MM.1S (cell line): Measurements from ENCODE around the gene COL5A1.

Experiments
- DNase-seq: peaks from one replicate; pipeline ENCODE4 v3.0.0-alpha.2; 2015
- H2AFZ ChIP-seq: fragments of 300-600 bp; sonication (generic); 2 replicates; pipeline ENCODE4 v1.6.0; 2016; ENCODE audit warnings: antibody characterized with exemption, low read length
- H3F3A ChIP-seq: fragments of 300-600 bp; sonication (generic); 2 replicates; pipeline ENCODE4 v1.6.1; 2016; ENCODE audit warnings: mild to moderate bottlenecking, antibody characterized with exemption, low read length, moderate library complexity, mixed read lengths; ENCODE audit not compliant: insufficient read depth
- H3K27ac ChIP-seq: fragments of 300-600 bp; sonication (generic); 2 replicates; pipeline ENCODE4 v1.5.1; 2016; ENCODE audit warnings: mild to moderate bottlenecking, low read length
- H3K27me3 ChIP-seq: fragments of 300-600 bp; sonication (generic); replicated peaks from 2 replicates; pipeline ENCODE4 v1.6.0; 2016; ENCODE audit warnings: low read length; ENCODE audit not compliant: insufficient read depth
- H3K36me3 ChIP-seq: fragments of 300-600 bp; sonication (generic); replicated peaks from 2 replicates; pipeline ENCODE4 v1.6.1; 2016; ENCODE audit warnings: mild to moderate bottlenecking, low read length, mixed read lengths; ENCODE audit not compliant: insufficient read depth
- H3K4me1 ChIP-seq: fragments of 300-600 bp; sonication (generic); 2 replicates; pipeline ENCODE4 v1.6.1; 2016; ENCODE audit warnings: low read length, mixed read lengths
- H3K4me2 ChIP-seq: fragments of 300-600 bp; sonication (generic); 2 replicates; pipeline ENCODE4 v1.6.0; 2016; ENCODE audit warnings: low read depth, low read length
- H3K4me3 ChIP-seq: fragments of 300-600 bp; sonication (generic); 2 replicates; pipeline ENCODE4 v1.5.1; 2016; ENCODE audit warnings: low read length, mixed read lengths
- H3K79me2 ChIP-seq: fragments of 300-600 bp; sonication (generic); 2 replicates; pipeline ENCODE4 v1.6.1; 2016; ENCODE audit warnings: mixed run types, low read length, mixed read lengths
- H3K9ac ChIP-seq: fragments of 300-600 bp; sonication (generic); 2 replicates; pipeline ENCODE4 v1.6.1; 2016; ENCODE audit warnings: low read length, mixed read lengths
- H3K9me2 ChIP-seq: fragments of 300-600 bp; sonication (generic); replicated peaks from 2 replicates; pipeline ENCODE4 v1.6.1; 2016; ENCODE audit warnings: mild to moderate bottlenecking, low read length, mixed read lengths; ENCODE audit not compliant: insufficient read depth
- H3K9me3 ChIP-seq: fragments of 300-600 bp; sonication (generic); replicated peaks from 2 replicates; pipeline ENCODE4 v1.6.1; 2016; ENCODE audit warnings: mild to moderate bottlenecking, low read length, mixed read lengths; ENCODE audit not compliant: insufficient read depth
- H4K20me1 ChIP-seq: fragments of 300-600 bp; sonication (generic); 2 replicates; pipeline ENCODE4 v1.6.1; 2016; ENCODE audit warnings: mild to moderate bottlenecking, low read length, moderate library complexity, mixed read lengths; ENCODE audit not compliant: insufficient read depth
- CTCF ChIP-seq: fragments of 300-600 bp; sonication (generic); IDR thresholded peaks from 2 replicates; pipeline ENCODE4 v1.5.1; 2016; ENCODE audit warnings: antibody characterized with exemption, low read length, mixed read lengths
- EZH2 ChIP-seq: fragments of 300-600 bp; sonication (generic); optimal IDR thresholded peaks from 2 replicates; pipeline ENCODE3; 2017; ENCODE audit warnings: low read depth, mild to moderate bottlenecking, antibody characterized with exemption, low read length, mixed read lengths
- EZH2phosphoT487 ChIP-seq: fragments of 300-600 bp; sonication (generic); IDR thresholded peaks from 2 replicates; pipeline ENCODE4 v1.6.1; 2018; ENCODE audit warnings: antibody characterized with exemption, low read length

COL5A1 gene

DNA sequence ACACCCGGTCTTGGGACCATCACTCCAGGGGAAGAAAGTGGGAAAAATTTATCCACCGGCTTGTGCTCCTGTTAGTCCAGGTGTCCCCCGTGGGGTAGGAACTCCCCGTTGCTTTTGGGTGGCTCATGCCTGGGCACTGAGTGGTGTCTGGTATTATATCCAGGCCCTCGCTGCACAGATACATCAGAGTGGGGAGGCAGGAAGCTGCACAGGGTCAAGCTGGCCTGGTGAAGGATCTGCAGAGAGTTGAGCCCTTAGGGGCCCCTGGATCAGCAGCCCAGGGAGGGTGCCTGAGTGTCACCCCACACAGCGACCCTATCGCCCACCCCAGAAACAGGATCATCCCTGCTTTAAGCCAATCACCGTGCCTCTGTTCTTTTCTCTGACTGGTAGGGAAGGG, 24.4 kb upstream of the COL5A1 start:
- no peak for TF ChIP-seq CTCF
- TF ChIP-seq EZH2phosphoT487 = no peak
- TF ChIP-seq EZH2 = no peak
- H3K4me1 ChIP-seq = no peaks in the 10 kb centered on the region
- no peaks in the 10 kb centered on the region for H3K9me2 ChIP-seq
- no peak overlapping the region for H2AFZ ChIP-seq
- H3K36me3 ChIP-seq = no peaks in the 10 kb centered on the region
- H3K9ac ChIP-seq = no peak overlapping the region
- no peak overlapping the region for H3K4me2 ChIP-seq
- H4K20me1 ChIP-seq = no peaks in the 10 kb centered on the region
- no peak for DNase-seq
- no peaks in the 10 kb centered on the region for H3F3A ChIP-seq
- H3K4me3 ChIP-seq = no peak overlapping the region
- H3K27ac ChIP-seq = no peak overlapping the region
- H3K9me3 ChIP-seq = no peaks in the 10 kb centered on the region
- peaks cover 93% of the 10 kb centered on the region for H3K27me3 ChIP-seq
- H3K79me2 ChIP-seq = no peaks in the 10 kb centered on the region

GRCh38 chr9:134617836-134618162, 23.8 kb upstream of the COL5A1 start:
- H3K36me3 ChIP-seq = no peaks in the 10 kb centered on the region
- H3K9me2 ChIP-seq = no peaks in the 10 kb centered on the region
- H3K79me2 ChIP-seq = no peaks in the 10 kb centered on the region
- no peak overlapping the region for H3K4me2 ChIP-seq
- no peak overlapping the region for H3K27ac ChIP-seq
- TF ChIP-seq EZH2phosphoT487 = no peak
- TF ChIP-seq EZH2 = no peak
- no peak overlapping the region for H3K9ac ChIP-seq
- H3K9me3 ChIP-seq = no peaks in the 10 kb centered on the region
- H4K20me1 ChIP-seq = no peaks in the 10 kb centered on the region
- no peaks in the 10 kb centered on the region for H3F3A ChIP-seq
- no peak overlapping the region for H2AFZ ChIP-seq
- H3K27me3 ChIP-seq = peaks cover 90% of the 10 kb centered on the region
- no peak for DNase-seq
- H3K4me3 ChIP-seq = no peak overlapping the region
- H3K4me1 ChIP-seq = no peaks in the 10 kb centered on the region

DNA sequence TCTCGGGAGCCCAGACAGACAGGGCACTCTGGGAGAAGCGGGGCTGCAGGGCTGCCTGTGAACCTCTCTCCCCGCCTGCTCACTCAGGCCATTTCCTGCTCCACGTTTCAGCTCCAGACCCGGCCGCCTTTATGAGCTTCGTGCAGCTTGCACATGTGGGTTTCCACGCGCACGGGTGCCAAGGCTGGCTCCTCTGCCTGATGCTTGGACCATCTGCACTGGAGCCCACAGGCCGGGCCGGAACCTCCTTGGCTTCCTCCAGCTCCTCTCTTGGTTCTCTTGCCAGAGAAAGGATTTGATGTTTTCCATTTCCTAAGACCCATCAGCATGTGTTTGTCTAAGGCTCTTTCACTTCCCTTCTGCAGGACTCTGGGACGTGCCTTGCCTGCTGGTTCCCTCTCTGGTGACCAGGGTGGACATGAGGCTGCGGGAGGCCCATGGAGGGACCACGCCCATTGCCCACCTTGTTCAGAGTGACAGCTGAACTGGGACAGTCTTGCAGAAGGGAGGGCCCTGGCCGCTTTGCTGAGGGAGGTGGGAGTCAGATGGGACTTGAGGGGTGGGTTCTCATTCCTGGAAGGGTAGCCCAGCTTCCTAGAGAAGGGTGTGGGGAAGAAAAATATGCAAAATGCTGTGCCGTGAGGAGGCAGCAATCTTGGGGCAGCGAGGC, 23.3 kb upstream of the COL5A1 start:
- no peak for TF ChIP-seq EZH2phosphoT487
- no peak for TF ChIP-seq EZH2
- no peak for TF ChIP-seq CTCF
- H3K4me3 ChIP-seq = no peak overlapping the region
- no peaks in the 10 kb centered on the region for H3K9me2 ChIP-seq
- H2AFZ ChIP-seq = no peak overlapping the region
- no peaks in the 10 kb centered on the region for H3K4me1 ChIP-seq
- H3K36me3 ChIP-seq = no peaks in the 10 kb centered on the region
- no peaks in the 10 kb centered on the region for H3K9me3 ChIP-seq
- H3K27ac ChIP-seq = no peak overlapping the region
- H4K20me1 ChIP-seq = no peaks in the 10 kb centered on the region
- no peak for DNase-seq
- H3K4me2 ChIP-seq = no peak overlapping the region
- no peaks in the 10 kb centered on the region for H3F3A ChIP-seq
- peaks cover 93% of the 10 kb centered on the region for H3K27me3 ChIP-seq
- H3K9ac ChIP-seq = no peak overlapping the region
- H3K79me2 ChIP-seq = no peaks in the 10 kb centered on the region

GRCh38 chr9:134618833-134619447, 22.7 kb upstream of the COL5A1 start:
- no peak overlapping the region for H3K27ac ChIP-seq
- TF ChIP-seq EZH2phosphoT487 (no peak), CTCF (no peak), EZH2 (no peak)
- no peaks in the 10 kb centered on the region for H3F3A ChIP-seq
- H3K79me2 ChIP-seq = no peaks in the 10 kb centered on the region
- H3K27me3 ChIP-seq = peaks cover 93% of the 10 kb centered on the region
- H3K4me2 ChIP-seq = no peak overlapping the region
- no peak overlapping the region for H3K9ac ChIP-seq
- no peaks in the 10 kb centered on the region for H3K4me1 ChIP-seq
- no peaks in the 10 kb centered on the region for H3K9me3 ChIP-seq
- H2AFZ ChIP-seq = no peak overlapping the region
- H3K4me3 ChIP-seq = no peak overlapping the region
- no peak for DNase-seq
- H4K20me1 ChIP-seq = no peaks in the 10 kb centered on the region
- no peaks in the 10 kb centered on the region for H3K9me2 ChIP-seq
- no peaks in the 10 kb centered on the region for H3K36me3 ChIP-seq
